SK-N-SH treated with all-trans-retinoic acid at 6 μM for 48 hours (cell line): ENCODE results near the gene ACSL1.

Experiments used
- ATAC-seq: fragments of 200-7000 bp; cut with Tn5 transposase; 3 replicates; pipeline ENCODE4 v1.9.1; 2020; ENCODE audit warnings: mild to moderate bottlenecking, moderate library complexity
- ARNTL ChIP-seq: fragments of 450-650 bp; formaldehyde crosslinking; IDR thresholded peaks from 2 replicates; pipeline ENCODE4 v1.5.0; 2020; ENCODE audit warnings: low read depth, mild to moderate bottlenecking, moderate library complexity, borderline replicate concordance
- BACH2 ChIP-seq: fragments of 250-450 bp; sonication (Bioruptor Pico); IDR thresholded peaks from 2 replicates; pipeline ENCODE4 v1.9.0; 2021; ENCODE audit warnings: mild to moderate bottlenecking, borderline replicate concordance
- CREB5 ChIP-seq: fragments of 250-450 bp; sonication (Bioruptor Pico); IDR thresholded peaks from 2 replicates; pipeline ENCODE4 v1.5.1; 2020; ENCODE audit warnings: low read depth, mild to moderate bottlenecking, moderate library complexity
- CSDC2 ChIP-seq: fragments of 250-450 bp; sonication (Bioruptor Pico); IDR thresholded peaks from 2 replicates; pipeline ENCODE4 v1.5.0; 2020; ENCODE audit warnings: mild to moderate bottlenecking, moderate library complexity
- CSRNP3 ChIP-seq: fragments of 250-450 bp; sonication (Bioruptor Pico); IDR thresholded peaks from 2 replicates; pipeline ENCODE4 v1.5.1; 2021; ENCODE audit warnings: mild to moderate bottlenecking, moderate library complexity
- ESRRG ChIP-seq: fragments of 250-450 bp; sonication (Bioruptor Pico); IDR thresholded peaks from 2 replicates; pipeline ENCODE4 v1.6.1; 2021; ENCODE audit warnings: mild to moderate bottlenecking
- GLIS3 ChIP-seq: fragments of 250-450 bp; sonication (Bioruptor Pico); IDR thresholded peaks from 2 replicates; pipeline ENCODE4 v1.5.0; 2020; ENCODE audit warnings: mild to moderate bottlenecking, moderate library complexity
- ISL1 ChIP-seq: fragments of 250-450 bp; sonication (Bioruptor Pico); IDR thresholded peaks from 2 replicates; pipeline ENCODE4 v2.1.2; 2022; ENCODE audit warnings: mild to moderate bottlenecking, moderate library complexity
- OSR1 ChIP-seq: fragments of 250-450 bp; sonication (Bioruptor Pico); IDR thresholded peaks from 2 replicates; pipeline ENCODE4 v1.8.0; 2022; ENCODE audit warnings: moderate library complexity, mild to moderate bottlenecking, inconsistent platforms
- PATZ1 ChIP-seq: fragments of 250-450 bp; sonication (Bioruptor Pico); IDR thresholded peaks from 2 replicates; pipeline ENCODE4 v1.8.0; 2020; ENCODE audit warnings: mild to moderate bottlenecking, moderate library complexity, borderline replicate concordance
- POU6F1 ChIP-seq: fragments of 250-450 bp; sonication (Bioruptor Pico); IDR thresholded peaks from 2 replicates; pipeline ENCODE4 v1.8.0; 2021; ENCODE audit warnings: low read depth, mild to moderate bottlenecking, moderate library complexity, borderline replicate concordance
- PPARA ChIP-seq: fragments of 250-450 bp; sonication (Bioruptor Pico); IDR thresholded peaks from 2 replicates; pipeline ENCODE4 v1.5.0; 2020; ENCODE audit warnings: mild to moderate bottlenecking, borderline replicate concordance
- RARB ChIP-seq: fragments of 250-450 bp; sonication (Bioruptor Pico); IDR thresholded peaks from 2 replicates; pipeline ENCODE4 v1.8.0; 2021; ENCODE audit warnings: mild to moderate bottlenecking, moderate library complexity
- SNAI2 ChIP-seq: fragments of 250-450 bp; sonication (Bioruptor Pico); IDR thresholded peaks from 2 replicates; pipeline ENCODE4 v1.5.0; 2020; ENCODE audit warnings: mild to moderate bottlenecking, moderate library complexity
- TCF4 ChIP-seq: fragments of 250-450 bp; sonication (Bioruptor Pico); IDR thresholded peaks from 2 replicates; pipeline ENCODE4 v1.8.0; 2021; ENCODE audit warnings: mild to moderate bottlenecking, moderate library complexity, borderline replicate concordance
- TOX ChIP-seq: fragments of 250-450 bp; sonication (Bioruptor Pico); IDR thresholded peaks from 2 replicates; pipeline ENCODE4 v1.8.0; 2021; ENCODE audit warnings: mild to moderate bottlenecking, moderate library complexity, borderline replicate concordance
- TSHZ2 ChIP-seq: fragments of 250-450 bp; sonication (Bioruptor Pico); IDR thresholded peaks from 2 replicates; pipeline ENCODE4 v1.5.0; 2020; ENCODE audit warnings: mild to moderate bottlenecking, moderate library complexity
- ZC3H10 ChIP-seq: fragments of 250-450 bp; sonication (Bioruptor Pico); IDR thresholded peaks from 2 replicates; pipeline ENCODE4 v1.5.1; 2021; ENCODE audit warnings: mild to moderate bottlenecking, moderate library complexity
- ZFP3 ChIP-seq: fragments of 250-450 bp; sonication (Bioruptor Pico); IDR thresholded peaks from 2 replicates; pipeline ENCODE4 v1.5.0; 2020; ENCODE audit warnings: mild to moderate bottlenecking, moderate library complexity
- ZFP30 ChIP-seq: fragments of 450-650 bp; formaldehyde crosslinking; IDR thresholded peaks from 2 replicates; pipeline ENCODE4 v1.5.0; 2022; ENCODE audit warnings: mild to moderate bottlenecking, moderate library complexity
- ZNF8 ChIP-seq: fragments of 450-650 bp; formaldehyde crosslinking; IDR thresholded peaks from 2 replicates; pipeline ENCODE4 v1.5.0; 2020; ENCODE audit warnings: mild to moderate bottlenecking, moderate library complexity

The ACSL1 gene

GRCh38 chr4:184763150-184763780 is 62.5 kb downstream of the ACSL1 start:
- peak; percentile 74 for ATAC-seq
- no peak for TF ChIP-seq POU6F1 (CRISPR knock-in tag)
- no peak for TF ChIP-seq ARNTL (CRISPR knock-in tag)
- TF ChIP-seq TSHZ2 (CRISPR knock-in tag), result no peak
- no peak for TF ChIP-seq ESRRG (CRISPR knock-in tag)

GRCh38 chr4:184762100-184762499 is 63.7 kb downstream of the ACSL1 start:
- TF ChIP-seq OSR1, result no peak
- TF ChIP-seq BACH2 (CRISPR knock-in tag), result no peak
- TF ChIP-seq PATZ1 (CRISPR knock-in tag), result no peak
- TF ChIP-seq GLIS3 (CRISPR knock-in tag), result no peak
- no peak for TF ChIP-seq ZFP30 (CRISPR knock-in tag)
- TF ChIP-seq ZFP3 (CRISPR knock-in tag), result no peak
- no peak for TF ChIP-seq TOX (CRISPR knock-in tag)
- TF ChIP-seq TCF4 (CRISPR knock-in tag), result no peak
- TF ChIP-seq CSDC2 (CRISPR knock-in tag), result no peak
- ATAC-seq, result no peak

GRCh38 chr4:184760681-184761080 is 65.1 kb downstream of the ACSL1 start:
- no peak for ATAC-seq
- no peak for TF ChIP-seq GLIS3 (CRISPR knock-in tag)
- no peak for TF ChIP-seq POU6F1 (CRISPR knock-in tag)
- TF ChIP-seq ISL1 (CRISPR knock-in tag), result no peak
- no peak for TF ChIP-seq PATZ1 (CRISPR knock-in tag)
- no peak for TF ChIP-seq SNAI2 (CRISPR knock-in tag)
- TF ChIP-seq ZFP30 (CRISPR knock-in tag), result no peak
- TF ChIP-seq CREB5 (CRISPR knock-in tag), result no peak
- no peak for TF ChIP-seq ZNF8 (CRISPR knock-in tag)
- no peak for TF ChIP-seq CSRNP3 (CRISPR knock-in tag)
- TF ChIP-seq TOX (CRISPR knock-in tag), result no peak
- TF ChIP-seq PPARA (CRISPR knock-in tag), result no peak
- TF ChIP-seq OSR1, result no peak
- TF ChIP-seq ZC3H10 (CRISPR knock-in tag), result no peak
- no peak for TF ChIP-seq CSDC2 (CRISPR knock-in tag)
- no peak for TF ChIP-seq ZFP3 (CRISPR knock-in tag)
- TF ChIP-seq TCF4 (CRISPR knock-in tag), result no peak
- no peak for TF ChIP-seq ARNTL (CRISPR knock-in tag)
- TF ChIP-seq RARB, result no peak
